ENCODE measurements around the gene SEMA3A.

Gene SEMA3A

GRCh38 chr7:84195295-84196060 lies 889 bp upstream of the SEMA3A start:
- no peak for DNase-seq (ENCODE audit: low spot score)

- no peak for DNase-seq (ENCODE audit: low spot score)
Measured at GRCh38 chr7:84193747-84194146, 842 bp downstream of the SEMA3A start.

GRCh38 chr7:84191842-84192241 lies 2.7 kb downstream of the SEMA3A start:
- no peak for DNase-seq (ENCODE audit: low spot score)

DNA sequence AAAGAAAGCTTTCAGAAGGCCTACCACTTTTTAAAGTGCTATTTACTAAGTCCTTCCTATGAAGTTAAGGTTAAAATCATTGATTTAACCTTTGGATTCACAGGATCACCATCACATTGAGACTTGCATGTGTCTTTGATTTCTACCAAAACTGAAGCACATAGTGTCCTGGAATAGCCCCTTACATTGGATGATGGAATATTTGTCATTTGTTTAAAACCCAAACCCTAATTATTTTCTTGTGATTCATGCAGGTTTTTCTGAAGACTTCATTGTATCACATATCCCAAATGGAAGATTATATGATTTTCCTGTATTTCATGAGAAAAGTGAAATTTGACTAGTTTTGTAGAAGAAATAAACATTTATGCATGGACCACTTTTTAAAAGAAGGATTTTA lies 3.3 kb downstream of the SEMA3A start:
- DNase-seq (ENCODE audit: low spot score) = no peak

GRCh38 chr7:84190016-84190705 lies 4.4 kb downstream of the SEMA3A start:
- DNase-seq (ENCODE audit: low spot score) = no peak

DNA sequence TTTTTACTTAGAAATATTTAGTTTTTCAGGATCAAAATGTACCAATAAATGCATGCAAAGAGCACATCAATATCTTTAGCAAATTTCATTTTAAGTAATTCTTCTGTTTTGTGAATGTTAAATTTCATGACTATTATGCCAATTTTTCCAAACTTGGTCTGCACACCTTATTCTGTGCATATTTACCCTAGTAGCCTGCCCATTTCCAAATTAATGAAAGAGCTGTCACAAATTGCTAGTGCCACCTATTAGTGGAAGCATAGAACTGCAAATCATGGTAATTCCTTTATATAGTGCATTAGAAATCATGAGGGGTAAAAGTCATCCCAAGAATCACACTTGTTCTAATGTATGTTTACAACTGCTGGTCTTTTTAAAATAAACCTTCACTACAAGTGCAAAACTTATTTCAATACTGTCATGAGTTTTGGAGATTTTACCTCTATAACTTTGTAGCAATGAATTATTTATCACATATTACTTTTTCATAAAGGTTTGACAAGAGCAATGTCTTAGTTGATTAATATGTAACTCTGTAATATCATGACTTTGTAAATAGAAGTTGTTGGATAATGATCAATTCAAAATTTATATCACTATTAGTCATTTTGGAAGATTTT lies 5.7 kb downstream of the SEMA3A start:
- DNase-seq (ENCODE audit: low spot score) = no peak

DNA sequence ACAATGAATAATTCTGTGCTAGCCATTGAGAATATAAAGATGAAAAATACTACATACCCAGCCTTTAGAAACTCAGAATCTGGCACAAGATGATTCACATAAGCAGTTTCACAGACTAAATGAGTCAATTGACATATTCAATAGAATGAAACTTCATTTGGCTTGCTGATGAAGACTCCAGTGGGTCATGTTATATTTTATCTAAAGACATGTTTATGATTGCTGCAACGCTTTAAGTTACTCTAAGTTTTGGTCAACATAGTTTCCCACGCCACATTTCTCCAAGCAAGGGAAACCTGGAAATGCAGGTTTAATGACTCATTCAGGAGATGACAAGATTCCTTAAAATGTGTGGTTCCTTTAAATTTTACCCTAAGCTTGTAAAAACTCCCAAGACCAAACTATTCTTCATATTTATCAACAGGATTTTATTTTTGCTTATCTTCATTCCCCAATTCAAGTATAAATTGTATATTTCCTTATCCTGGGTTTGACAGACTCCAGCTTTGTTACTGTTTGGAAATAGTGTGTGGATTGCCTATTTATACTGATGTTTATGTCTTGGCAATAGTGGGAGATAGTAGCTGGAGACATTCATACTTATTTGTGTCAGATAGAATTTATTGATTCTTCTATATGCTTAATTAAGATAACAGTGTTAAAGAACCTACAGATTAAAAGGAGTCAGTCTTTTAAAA lies 6.6 kb downstream of the SEMA3A start:
- no peak for DNase-seq (ENCODE audit: low spot score)

GRCh38 chr7:84187087-84187805 lies 7.3 kb downstream of the SEMA3A start:
- no peak for DNase-seq (ENCODE audit: low spot score)

DNA sequence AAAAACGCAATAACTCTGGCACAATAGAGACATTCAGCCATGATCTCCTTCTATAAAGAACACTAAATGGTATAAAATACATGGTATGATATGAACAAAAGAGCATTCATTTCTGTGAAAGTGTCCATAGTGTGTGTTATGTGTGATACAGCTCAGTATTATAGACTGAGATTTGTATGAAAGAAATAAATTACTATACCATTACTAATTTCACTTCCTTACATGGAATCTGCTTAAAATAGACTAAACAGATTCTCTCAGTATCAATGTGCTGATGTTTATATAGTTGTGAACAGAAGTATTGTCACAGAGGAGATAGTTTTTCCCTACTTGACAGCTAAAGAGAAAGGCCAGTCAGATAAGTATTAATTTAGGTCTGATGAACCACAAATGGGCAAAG lies 10.8 kb downstream of the SEMA3A start:
- no peak for DNase-seq (ENCODE audit: low spot score)

GRCh38 chr7:84182301-84182700 lies 12.3 kb downstream of the SEMA3A start:
- DNase-seq (ENCODE audit: low spot score) = no peak

DNA sequence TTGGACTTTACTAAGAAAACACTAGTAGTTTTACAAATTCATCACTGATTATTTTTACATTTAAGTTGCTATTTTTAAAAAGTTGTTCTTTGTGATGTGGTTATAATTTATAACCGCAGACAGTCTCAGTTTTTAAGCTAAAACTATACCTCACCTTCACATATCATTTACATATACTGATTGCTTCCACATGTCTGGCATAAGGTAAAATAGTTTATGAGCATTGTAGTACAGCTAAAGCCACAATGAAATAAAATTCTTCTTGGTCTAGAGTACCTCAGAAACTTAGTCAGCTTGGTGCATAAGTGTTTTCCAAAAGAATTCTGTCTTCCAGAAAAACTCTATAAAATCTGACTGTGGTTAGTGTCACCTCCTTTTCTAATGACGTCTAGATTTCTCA lies 13.0 kb downstream of the SEMA3A start:
- DNase-seq (ENCODE audit: low spot score) = no peak

DNA sequence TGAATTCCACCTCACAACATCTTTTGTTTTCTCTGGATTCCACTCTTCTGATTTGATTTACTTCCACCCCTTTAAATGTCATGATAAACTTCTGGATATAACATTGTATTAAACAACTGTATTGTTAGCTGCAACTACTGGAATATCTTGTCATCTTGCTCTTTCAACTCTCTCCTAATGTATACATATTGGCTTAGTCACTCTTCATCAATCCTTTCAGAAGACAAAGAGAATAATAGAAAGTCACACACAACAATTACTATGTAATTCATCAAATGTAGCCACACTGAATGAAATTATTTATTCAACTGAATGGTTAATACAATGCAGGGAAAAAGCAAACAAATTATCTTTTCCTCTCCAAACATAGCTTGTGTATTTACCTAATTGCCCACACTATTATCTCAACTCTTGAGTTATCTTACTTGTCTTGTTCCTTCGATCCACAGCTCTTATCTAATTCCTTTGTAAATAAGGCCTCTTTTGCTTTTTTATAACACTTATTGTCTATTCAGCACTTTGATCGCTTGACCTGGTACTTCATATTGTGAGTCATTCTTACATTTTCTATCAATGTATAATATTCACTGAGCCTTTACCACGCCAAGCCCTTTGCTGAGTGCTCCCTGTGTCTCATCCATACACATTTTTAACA lies 16.7 kb downstream of the SEMA3A start:
- no peak for DNase-seq (ENCODE audit: low spot score)

DNA sequence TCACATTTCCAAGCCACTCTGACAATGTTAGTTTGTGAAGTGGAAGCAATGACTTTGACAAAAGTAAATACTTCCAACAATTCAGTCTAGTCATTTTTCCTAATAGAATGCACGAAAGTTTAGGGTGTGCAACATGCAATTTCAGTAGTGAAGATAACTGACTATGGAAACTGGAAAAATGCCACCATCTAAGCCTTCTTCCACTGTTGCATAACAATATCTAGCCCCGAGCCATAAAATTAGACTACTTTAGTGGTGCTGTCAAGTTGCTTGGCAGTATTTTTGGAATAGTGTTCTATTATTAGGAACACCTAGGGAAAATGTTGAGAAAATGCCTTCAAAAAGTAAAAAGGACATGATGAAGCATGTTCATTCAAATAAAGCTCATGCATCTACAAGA lies 17.9 kb downstream of the SEMA3A start:
- DNase-seq (ENCODE audit: low spot score) = no peak

DNA sequence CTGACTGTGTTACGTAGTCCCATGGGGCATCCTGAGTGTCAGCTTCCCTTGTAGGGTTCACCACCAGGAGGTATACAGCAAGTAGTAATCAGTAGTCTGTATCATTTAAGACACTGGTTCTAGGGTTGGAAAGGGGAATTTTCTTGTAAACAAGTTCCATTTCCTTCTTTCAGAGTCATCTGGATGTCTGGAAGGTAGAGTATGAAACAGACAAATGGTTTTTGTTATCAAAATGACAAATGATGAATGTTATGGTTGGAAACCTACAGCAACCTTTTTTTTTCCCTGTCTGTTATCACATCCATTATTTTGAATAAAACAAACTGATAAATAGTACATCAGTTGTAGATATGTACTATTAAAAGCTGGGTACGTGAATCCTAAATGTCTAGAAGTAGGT lies 19.1 kb downstream of the SEMA3A start:
- DNase-seq (ENCODE audit: low spot score) = no peak

- DNase-seq (ENCODE audit: low spot score) = no peak
Measured at GRCh38 chr7:84170646-84171045, 23.9 kb downstream of the SEMA3A start.

DNA sequence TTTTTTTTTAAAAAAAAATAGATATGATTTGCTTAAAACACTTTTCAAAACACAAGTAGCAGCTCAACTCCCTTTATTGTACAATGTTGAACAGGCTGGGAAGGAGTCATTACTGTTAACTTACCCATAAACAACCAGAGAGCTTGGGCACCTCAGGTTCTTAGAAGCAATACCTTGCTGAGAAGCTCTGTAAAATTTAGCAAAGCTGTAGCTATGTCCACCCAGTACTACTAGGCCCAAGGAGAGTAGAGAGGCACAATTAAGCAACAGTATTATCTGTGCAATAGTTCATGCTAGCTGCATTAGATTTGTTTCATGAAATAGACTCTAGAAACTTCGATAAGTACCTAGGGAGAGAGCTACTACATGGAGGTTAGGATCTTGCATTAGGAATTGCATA lies 32.0 kb downstream of the SEMA3A start:
- DNase-seq (ENCODE audit: low spot score) = no peak

DNA sequence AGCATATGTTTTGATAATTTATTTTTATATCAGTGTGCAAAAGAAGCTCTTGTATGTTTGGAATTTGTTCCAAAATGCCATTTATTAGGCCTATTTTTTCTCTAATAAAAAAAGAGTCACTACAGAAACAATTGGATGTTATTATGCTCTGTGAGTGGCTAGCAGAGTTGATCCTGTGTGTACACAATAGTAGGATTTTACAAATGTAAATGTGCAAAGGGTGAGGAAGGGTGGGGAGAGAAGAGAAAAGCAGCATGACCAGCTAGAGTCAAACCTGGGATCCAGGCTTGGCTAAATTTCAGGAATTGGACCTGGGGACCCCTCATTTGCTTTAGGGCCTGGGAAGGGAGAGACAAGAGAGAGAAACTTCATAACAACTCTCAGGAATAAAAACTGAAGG lies 32.5 kb downstream of the SEMA3A start:
- no peak for DNase-seq (ENCODE audit: low spot score)

- no peak for DNase-seq (ENCODE audit: low spot score)
Measured at GRCh38 chr7:84161398-84161797, 33.2 kb downstream of the SEMA3A start.

GRCh38 chr7:84159435-84159834 lies 35.2 kb downstream of the SEMA3A start:
- DNase-seq (ENCODE audit: low spot score) = no peak

DNA sequence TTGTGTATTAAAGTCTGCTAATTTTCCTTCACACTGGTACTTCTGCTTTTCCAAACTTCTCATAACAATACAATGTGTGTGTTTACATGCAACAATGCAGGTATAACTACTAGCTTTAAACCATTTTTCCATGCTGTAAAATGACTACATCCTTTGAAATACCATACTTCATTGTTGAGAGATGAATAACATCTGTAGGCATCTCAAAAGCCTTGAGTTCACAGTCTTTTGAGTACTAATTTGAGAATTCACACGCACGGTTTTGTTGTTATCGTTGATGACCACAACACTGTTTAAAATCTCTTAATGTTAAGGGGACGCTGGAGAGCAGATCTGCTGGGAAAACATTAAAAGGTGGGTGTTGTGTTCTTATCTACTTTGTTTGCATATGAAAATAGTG lies 37.4 kb downstream of the SEMA3A start:
- DNase-seq (ENCODE audit: low spot score) = no peak

DNA sequence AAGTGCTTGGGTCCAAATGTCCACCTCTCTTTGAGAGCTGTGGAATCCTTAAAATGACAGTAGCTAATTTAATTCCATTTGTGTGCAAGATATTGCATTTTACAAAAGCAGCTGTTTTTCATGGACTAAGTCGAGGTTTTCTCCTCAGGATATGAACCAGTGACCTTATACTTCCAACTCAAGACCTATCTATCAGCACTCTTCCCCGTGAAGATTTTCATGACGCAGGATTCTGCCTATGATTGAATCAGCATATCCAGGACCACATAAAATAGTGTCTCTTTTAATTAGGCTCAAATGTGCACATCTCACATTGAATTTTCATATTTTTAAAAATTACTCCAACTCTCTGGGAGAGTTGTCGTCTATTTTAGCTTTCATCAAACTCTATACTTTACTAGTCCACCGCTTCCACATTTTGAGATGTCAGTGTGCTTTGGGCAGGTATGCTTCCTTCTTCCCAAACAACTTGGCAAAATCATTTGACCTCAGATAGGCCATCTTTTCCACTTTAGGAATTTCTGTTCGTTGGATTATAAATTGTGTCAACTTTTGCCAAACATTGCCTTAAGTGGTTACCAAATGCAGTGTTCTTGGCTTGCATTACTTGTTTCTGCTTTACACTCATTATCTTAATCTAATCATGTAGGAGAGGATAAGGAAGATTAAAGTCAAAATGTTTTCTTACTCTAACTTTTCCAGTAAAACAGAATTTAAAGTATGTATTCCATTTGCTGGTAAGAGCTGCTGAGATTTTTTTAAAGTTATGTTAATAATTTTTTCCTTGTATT lies 39.4 kb downstream of the SEMA3A start:
- no peak for DNase-seq (ENCODE audit: low spot score)

Data from CD4-positive, alpha-beta T cell treated with Interleukin-15 for 4 hours (primary cell).